Dermis microvascular lymphatic vessel endothelial cell (primary cell): ENCODE measurements around the gene TMEM171. TPM values are rescaled to one million over a fixed set of nuclear protein-coding genes. Genes with fewer than 3 reads are reported as not detected.

Experiments
- total RNA-seq: library from RNA; depleted of rRNA; stranded (reverse); fragments of >200 nt; gene quantifications from 2 replicates; pipeline ENCODE4 v1.2.1, GENCODE V29; 2014

TMEM171 gene
- total RNA-seq, 1 donor from 2014 or later = 1.4 TPM

Other genes starting within 250 kb of the TMEM171 start
- 27.3 and 31.6 TPM in 2 replicates for gene FCHO2, start 164.5 kb upstream of the TMEM171 start, total RNA-seq
- not detected in 2 replicates for gene TMEM174, start 52.6 kb downstream of the TMEM171 start, total RNA-seq